ENCODE measurements around the gene HAGH. TPM values are rescaled to one million over a fixed set of nuclear protein-coding genes. Genes with fewer than 3 reads are reported as not detected.
A peak's percentile ranks its signal among the peaks of the same experiment; 100 is the strongest.

Gene HAGH
- total RNA-seq, 4 donors from 2014 or later: 30.6 to 56.5 (median 43.4) TPM

DNA sequence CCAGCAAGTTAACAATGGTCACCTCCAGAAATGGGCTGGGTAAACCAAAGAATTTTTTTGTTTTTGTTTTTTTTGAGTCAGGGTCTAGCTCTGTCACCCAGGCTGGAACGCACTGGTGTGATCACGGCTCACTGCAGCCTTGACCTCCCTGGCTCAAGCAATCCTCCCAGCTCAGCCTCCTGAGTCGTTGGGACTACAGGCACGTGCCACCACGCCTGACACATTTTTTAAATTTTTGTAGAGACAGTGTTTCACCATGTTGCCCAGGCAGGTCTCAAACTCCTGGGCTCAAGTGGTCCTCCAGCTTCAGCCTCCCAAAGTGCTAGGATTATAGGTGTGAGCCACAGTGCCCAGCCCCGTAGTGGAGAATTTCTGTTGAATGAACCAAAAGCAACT, 46.0 kb downstream of the HAGH start:
- peaks cover 6 to 64% (median 28%) of the 10 kb centered on the region in 3 donors for H3K36me3 ChIP-seq
- TF ChIP-seq, protein P1, sequence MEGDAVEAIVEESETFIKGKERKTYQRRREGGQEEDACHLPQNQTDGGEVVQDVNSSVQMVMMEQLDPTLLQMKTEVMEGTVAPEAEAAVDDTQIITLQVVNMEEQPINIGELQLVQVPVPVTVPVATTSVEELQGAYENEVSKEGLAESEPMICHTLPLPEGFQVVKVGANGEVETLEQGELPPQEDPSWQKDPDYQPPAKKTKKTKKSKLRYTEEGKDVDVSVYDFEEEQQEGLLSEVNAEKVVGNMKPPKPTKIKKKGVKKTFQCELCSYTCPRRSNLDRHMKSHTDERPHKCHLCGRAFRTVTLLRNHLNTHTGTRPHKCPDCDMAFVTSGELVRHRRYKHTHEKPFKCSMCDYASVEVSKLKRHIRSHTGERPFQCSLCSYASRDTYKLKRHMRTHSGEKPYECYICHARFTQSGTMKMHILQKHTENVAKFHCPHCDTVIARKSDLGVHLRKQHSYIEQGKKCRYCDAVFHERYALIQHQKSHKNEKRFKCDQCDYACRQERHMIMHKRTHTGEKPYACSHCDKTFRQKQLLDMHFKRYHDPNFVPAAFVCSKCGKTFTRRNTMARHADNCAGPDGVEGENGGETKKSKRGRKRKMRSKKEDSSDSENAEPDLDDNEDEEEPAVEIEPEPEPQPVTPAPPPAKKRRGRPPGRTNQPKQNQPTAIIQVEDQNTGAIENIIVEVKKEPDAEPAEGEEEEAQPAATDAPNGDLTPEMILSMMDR (IDR thresholded peaks at IDR 0.05): no peak
- TF ChIP-seq POLR2A (IDR thresholded peaks at IDR 0.05): no peak
- peak overlapping the region in 2 of 4 donors; percentile 93 to 97 for H3K27ac ChIP-seq
- intact Hi-C loops (cut with DNase I): no loop called here
- no peaks in the 10 kb centered on the region for H3K27me3 ChIP-seq
- no peaks in the 10 kb centered on the region for H3K9me3 ChIP-seq
- peaks cover 24 to 79% (median 33%) of the 10 kb centered on the region in 3 donors for H3K4me1 ChIP-seq
- no peak for DNase-seq
- WGBS, 2 donors: 70 to 77% methylated on average over 5 to 6 of the region's 6 CpGs
- H3K4me3 ChIP-seq: peak overlapping the region in 2 of 4 donors; percentile 91 to 96

DNA sequence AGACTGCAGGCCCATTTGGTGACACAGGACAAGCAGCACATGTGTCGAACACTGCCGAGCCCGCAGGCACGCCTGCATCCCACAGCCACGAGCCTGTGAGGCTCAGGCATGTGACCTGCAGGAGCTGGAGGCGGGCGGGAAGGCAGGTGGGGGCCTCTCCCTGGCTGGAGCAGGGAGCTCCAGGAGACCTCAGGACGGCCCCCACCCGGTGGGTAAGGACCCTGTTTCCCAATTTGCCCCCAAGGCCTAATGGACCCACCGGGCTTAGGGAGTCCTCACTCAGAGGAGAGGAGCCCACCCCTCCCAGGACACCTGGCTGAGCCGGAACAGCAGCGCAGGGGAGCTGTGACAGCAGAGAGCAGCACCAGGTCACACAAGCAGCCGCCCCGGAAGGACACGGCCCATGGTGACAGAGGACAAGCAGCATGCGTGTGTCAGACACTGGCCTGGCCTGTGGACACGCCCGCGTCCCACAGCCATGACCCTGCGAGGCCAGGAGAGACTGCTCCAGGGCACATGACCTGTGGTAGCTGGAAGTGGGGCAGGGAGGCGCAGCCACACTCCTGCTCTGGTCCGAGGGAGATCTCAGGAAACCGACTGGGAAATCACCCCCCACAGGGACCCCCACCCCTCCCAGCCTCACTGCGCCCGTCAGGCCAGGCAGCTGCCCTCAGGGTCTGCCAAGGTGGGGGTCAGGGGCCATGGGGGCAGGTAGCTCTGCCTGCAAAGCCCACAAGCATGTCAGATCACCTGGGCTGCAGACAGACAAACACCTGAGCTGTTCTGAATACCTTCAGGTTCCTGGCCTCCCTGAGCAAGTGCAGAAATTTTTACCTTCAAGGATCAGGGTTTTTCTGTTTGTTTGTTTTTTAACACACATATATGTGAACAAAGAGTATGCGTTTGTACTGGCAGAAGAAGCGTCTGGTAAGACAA, 46.6 kb downstream of the HAGH start:
- Histone ChIP-seq H3K4me1 (peaks cover 24 to 77% (median 30%) of the 10 kb centered on the region in 3 donors), H3K9me3 (no peaks in the 10 kb centered on the region), H3K36me3 (peaks cover 6 to 64% (median 28%) of the 10 kb centered on the region in 3 donors), H3K4me3 (peak overlapping the region in 1 of 4 donors; percentile 96), H3K27me3 (no peaks in the 10 kb centered on the region), H3K27ac (peak overlapping the region; percentile 19 to 97 (median 48))
- no peak for DNase-seq
- no peak for TF ChIP-seq POLR2A (IDR thresholded peaks at IDR 0.05)
- TF ChIP-seq, protein P1 (IDR thresholded peaks at IDR 0.05): no peak
- intact Hi-C loops (cut with DNase I): no loop called here
- 74 to 91% methylated on average over 2 to 14 of the region's 27 CpGs for WGBS, 2 donors

DNA sequence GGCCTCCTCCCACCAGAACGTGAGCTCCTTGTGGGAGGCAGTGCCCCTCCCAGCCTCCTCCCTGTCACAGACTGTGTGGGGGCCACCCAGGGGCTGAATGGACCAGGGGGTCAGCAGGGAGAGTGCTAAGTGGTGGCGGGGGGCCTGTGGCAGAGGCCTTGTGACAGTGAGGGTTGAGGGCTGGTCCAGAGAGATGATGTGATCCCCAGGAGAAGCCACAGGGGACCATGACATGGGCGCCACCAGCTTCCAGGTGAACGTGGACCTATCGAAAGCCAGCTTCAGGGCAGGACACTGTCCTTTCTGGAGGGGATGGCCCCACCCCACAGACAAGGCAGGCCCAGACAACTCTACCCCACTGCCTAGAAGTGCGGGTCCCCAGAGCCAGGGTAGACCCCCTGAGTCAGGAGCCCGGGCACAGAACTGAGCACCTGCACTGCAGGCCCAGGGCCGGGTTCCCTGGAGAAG, 47.4 kb downstream of the HAGH start:
- H3K4me3 ChIP-seq: no peak overlapping the region

DNA sequence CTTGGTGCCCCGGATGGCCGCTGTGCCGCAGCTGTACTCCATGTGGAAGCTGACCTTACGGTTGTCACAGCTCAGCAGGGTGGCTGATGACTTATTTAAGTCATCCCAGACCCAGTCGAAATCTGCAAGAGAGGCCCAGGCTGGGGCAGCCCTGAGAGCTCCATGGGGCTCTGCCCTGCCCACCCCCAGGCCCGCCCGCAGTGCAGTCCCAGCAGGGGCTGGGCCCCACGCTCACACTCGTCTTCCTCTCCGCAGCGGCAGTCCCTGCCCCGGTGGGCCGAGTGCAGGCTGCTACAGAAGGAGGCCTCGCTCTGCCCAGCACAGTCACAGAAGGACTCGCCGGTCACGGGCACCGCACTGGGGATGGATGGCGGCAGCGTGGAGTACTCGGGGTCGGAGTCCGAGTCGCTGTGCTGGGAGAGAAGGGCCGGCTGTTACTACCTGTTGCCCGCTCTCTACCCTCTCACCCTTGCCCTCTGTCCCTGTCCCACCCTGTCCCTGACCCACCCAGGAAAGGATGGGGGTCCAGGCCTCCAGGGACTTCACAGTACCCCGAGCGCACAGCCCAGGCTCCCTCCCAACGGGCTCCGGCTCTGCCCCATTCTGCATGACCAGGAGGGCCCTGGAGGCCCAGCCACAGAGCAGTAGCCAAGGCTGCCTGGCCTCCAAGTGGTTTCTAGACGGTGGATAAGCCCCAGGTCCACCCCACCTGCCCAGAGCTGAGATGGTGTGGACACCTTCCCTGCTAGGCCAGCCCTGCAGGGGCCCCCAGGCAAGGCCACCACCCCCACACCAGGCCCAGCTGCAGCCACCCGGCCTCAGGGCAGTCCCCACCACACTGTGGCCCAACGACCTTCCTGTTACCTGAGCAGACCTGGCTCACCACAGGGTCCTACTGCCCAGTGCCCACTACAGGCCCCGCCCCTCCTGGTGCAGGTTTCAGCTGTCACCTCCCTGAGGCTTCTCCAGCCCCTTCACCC, 48.1 kb downstream of the HAGH start:
- WGBS, 2 donors: 65 to 68% methylated on average over 2 to 4 of the region's 34 CpGs
- peaks cover 6 to 67% (median 28%) of the 10 kb centered on the region in 3 donors for H3K36me3 ChIP-seq
- peak overlapping the region in 3 of 4 donors; percentile 31 to 97 (median 57) for H3K27ac ChIP-seq

More for the DNA sequence above, 47.4 kb downstream of the HAGH start:
- no peak for DNase-seq
- Histone ChIP-seq H3K27ac (peak overlapping the region in 3 of 4 donors; percentile 39 to 97 (median 57)), H3K4me1 (peaks cover 26 to 77% (median 30%) of the 10 kb centered on the region in 3 donors), H3K9me3 (no peaks in the 10 kb centered on the region), H3K36me3 (peaks cover 6 to 67% (median 28%) of the 10 kb centered on the region in 3 donors), H3K27me3 (no peaks in the 10 kb centered on the region)
- intact Hi-C loops (cut with DNase I): no loop called here
- TF ChIP-seq, protein P1 (IDR thresholded peaks at IDR 0.05): no peak
- no peak for TF ChIP-seq POLR2A (IDR thresholded peaks at IDR 0.05)
- 33 to 40% methylated on average over 1 of the region's 8 CpGs for WGBS, 2 donors

More for the DNA sequence above, 48.1 kb downstream of the HAGH start:
- no peak for DNase-seq
- Histone ChIP-seq H3K4me1 (peaks cover 27 to 77% (median 28%) of the 10 kb centered on the region in 3 donors), H3K27me3 (no peaks in the 10 kb centered on the region), H3K4me3 (no peak overlapping the region), H3K9me3 (no peaks in the 10 kb centered on the region)
- no peak for TF ChIP-seq POLR2A (IDR thresholded peaks at IDR 0.05)
- TF ChIP-seq, protein P1 (IDR thresholded peaks at IDR 0.05): no peak
- intact Hi-C loops (cut with DNase I): no loop called here
